Measurements from ENCODE around the gene EPM2A. TPM values are rescaled to one million over a fixed set of nuclear protein-coding genes. Genes with fewer than 3 reads are reported as not detected.

Gene EPM2A
- total and polyA plus RNA-seq, 10 of the 15 experiments (the other 5 are each of a cell fraction or from before 2014, with no cell fraction given) = 3.4 to 13.0 (median 7.9) TPM

DNA sequence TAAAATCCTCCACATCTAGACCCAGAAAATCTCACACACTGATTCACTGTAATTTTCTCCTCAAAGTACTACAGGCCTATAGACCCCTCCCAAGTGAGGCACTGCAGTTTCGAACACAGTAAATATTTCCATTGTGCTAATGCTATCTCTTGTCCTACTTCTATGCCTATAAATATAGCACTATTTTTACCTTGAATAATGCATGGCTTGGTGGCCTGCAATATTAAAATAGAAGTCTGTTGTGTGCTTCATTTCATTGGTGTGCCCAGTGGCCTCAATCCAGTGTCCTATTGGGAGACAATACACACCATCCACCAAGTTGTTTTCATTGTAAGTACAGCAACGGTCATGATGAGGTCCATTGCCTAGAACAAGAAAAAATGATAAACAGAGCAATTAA, 49.4 kb downstream of the EPM2A start (continued):
- TF ChIP-seq, protein P1, sequence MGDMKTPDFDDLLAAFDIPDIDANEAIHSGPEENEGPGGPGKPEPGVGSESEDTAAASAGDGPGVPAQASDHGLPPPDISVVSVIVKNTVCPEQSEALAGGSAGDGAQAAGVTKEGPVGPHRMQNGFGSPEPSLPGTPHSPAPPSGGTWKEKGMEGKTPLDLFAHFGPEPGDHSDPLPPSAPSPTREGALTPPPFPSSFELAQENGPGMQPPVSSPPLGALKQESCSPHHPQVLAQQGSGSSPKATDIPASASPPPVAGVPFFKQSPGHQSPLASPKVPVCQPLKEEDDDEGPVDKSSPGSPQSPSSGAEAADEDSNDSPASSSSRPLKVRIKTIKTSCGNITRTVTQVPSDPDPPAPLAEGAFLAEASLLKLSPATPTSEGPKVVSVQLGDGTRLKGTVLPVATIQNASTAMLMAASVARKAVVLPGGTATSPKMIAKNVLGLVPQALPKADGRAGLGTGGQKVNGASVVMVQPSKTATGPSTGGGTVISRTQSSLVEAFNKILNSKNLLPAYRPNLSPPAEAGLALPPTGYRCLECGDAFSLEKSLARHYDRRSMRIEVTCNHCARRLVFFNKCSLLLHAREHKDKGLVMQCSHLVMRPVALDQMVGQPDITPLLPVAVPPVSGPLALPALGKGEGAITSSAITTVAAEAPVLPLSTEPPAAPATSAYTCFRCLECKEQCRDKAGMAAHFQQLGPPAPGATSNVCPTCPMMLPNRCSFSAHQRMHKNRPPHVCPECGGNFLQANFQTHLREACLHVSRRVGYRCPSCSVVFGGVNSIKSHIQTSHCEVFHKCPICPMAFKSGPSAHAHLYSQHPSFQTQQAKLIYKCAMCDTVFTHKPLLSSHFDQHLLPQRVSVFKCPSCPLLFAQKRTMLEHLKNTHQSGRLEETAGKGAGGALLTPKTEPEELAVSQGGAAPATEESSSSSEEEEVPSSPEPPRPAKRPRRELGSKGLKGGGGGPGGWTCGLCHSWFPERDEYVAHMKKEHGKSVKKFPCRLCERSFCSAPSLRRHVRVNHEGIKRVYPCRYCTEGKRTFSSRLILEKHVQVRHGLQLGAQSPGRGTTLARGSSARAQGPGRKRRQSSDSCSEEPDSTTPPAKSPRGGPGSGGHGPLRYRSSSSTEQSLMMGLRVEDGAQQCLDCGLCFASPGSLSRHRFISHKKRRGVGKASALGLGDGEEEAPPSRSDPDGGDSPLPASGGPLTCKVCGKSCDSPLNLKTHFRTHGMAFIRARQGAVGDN (IDR thresholded peaks at IDR 0.05) = no peak
- no peak for TF ChIP-seq ZNF24 (IDR thresholded peaks at IDR 0.05)
- TF ChIP-seq, protein P2, sequence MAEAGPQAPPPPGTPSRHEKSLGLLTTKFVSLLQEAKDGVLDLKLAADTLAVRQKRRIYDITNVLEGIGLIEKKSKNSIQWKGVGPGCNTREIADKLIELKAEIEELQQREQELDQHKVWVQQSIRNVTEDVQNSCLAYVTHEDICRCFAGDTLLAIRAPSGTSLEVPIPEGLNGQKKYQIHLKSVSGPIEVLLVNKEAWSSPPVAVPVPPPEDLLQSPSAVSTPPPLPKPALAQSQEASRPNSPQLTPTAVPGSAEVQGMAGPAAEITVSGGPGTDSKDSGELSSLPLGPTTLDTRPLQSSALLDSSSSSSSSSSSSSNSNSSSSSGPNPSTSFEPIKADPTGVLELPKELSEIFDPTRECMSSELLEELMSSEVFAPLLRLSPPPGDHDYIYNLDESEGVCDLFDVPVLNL (IDR thresholded peaks at IDR 0.05; ENCODE audit: low read depth, low read length) = no peak
- no peak for TF ChIP-seq SRF (IDR thresholded peaks at IDR 0.05; ENCODE audit: low read depth in 2 of 2, low read length in 2 of 2)
- TF ChIP-seq BCL3 (IDR thresholded peaks at IDR 0.05; ENCODE audit: borderline replicate concordance, insufficient read depth, low read depth, low read length, poor library complexity, severe bottlenecking) = no peak
- TF ChIP-seq BCL11A (IDR thresholded peaks at IDR 0.05; ENCODE audit: low read depth, low read length) = no peak
- no peak for TF ChIP-seq BMI1 (IDR thresholded peaks at IDR 0.05; ENCODE audit: borderline replicate concordance)
